ENCODE data around the gene DENND1A. TPM values are rescaled to one million over a fixed set of nuclear protein-coding genes. Genes with fewer than 3 reads are reported as not detected.
"Not testable (repeated sequence)": the region's sequence is repeated elsewhere in the genome, so short reads cannot be mapped to it uniquely, and the experiment has no call there.

The DENND1A gene
- polyA plus RNA-seq, 2 of the 4 experiments (the other 2 are of a cell fraction), result 15.1 to 21.9 TPM

DNA sequence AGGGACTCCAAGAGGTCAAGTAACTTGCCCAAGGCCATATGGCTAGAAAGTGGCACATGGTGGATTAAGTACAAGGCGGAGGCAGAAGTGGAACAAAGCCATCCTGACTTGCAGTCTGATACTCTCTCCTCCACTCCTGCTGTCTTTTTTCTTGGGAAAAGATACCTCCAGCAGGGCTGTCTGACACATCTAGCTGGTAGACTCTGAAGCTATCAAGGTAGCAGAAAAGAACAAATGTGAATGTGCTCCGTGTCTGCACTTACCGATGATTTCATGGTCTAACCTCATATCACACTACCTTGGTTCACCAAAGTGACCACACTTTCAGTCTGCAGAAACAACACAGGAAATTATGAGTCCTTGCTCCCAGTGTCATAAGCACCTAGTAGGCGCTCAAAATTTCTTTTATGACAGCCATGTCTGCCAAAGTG is 289.1 kb downstream of the DENND1A start (continued):
- TF ChIP-seq ZC3H11A (IDR thresholded peaks at IDR 0.05), result no peak
- TF ChIP-seq RAD21 (conservative IDR thresholded peaks at IDR 0.05 in 1 of 2, IDR thresholded peaks at IDR 0.05 in 1 of 2), result no peak
- TF ChIP-seq HOXB13 (CRISPR knock-in tag; IDR thresholded peaks at IDR 0.05; ENCODE audit: low read depth), result no peak

- ATAC-seq, result no peak
- POLR2A ChIA-PET, result interaction anchor here (0.6 kb wide), 1 partner anchor 451 kb away, joined by 6 read pairs; no protein-coding TSS in a partner anchor
- H3K27ac ChIP-seq, result no peak overlapping the region
- H3K9me3 ChIP-seq, result no peaks in the 10 kb centered on the region
- peaks cover 4% of the 10 kb centered on the region; the same call in 1 of the 3 replicates for H3K4me1 ChIP-seq
- no peak for FAIRE-seq
- CTCF ChIA-PET, result interaction anchor here (1.3 to 2.8 kb wide), 2 partner anchors 11 to 402 kb away, joined by 5 to 8 read pairs; no protein-coding TSS in a partner anchor
- DNase-seq (ENCODE audit: low read depth in 1 of 2, low spot score in 1 of 2), result no peak
- H3K4me2 ChIP-seq, result no peak overlapping the region
- TF ChIP-seq PHF8 (IDR thresholded peaks at IDR 0.05; ENCODE audit: borderline replicate concordance, low read depth), result no peak
- no peak for TF ChIP-seq MAZ (IDR thresholded peaks at IDR 0.05; ENCODE audit: borderline replicate concordance, low read depth, low read length)
- no peak for TF ChIP-seq BCL3 (IDR thresholded peaks at IDR 0.05)
- TF ChIP-seq HOXA7 (CRISPR knock-in tag; IDR thresholded peaks at IDR 0.05), result no peak
- TF ChIP-seq CHD4 (IDR thresholded peaks at IDR 0.05; ENCODE audit: borderline replicate concordance), result no peak
- TF ChIP-seq ESRRA (IDR thresholded peaks at IDR 0.05; ENCODE audit: borderline replicate concordance, low read length), result no peak
- no peak for TF ChIP-seq CEBPB (IDR thresholded peaks at IDR 0.05)
- WGBS (ENCODE audit: missing lambda C conversion rate), result 94% methylated on average over 1 of the region's 1 CpG
- H3K4me3 ChIP-seq, result no peak overlapping the region
Observed at GRCh38 chr9:123639743-123640142, 290.2 kb downstream of the DENND1A start.

- FAIRE-seq, result no peak
- no peak for ATAC-seq
- H3K4me2 ChIP-seq, result no peak overlapping the region
- WGBS (ENCODE audit: missing lambda C conversion rate), result 83% methylated on average over 10 of the region's 10 CpGs
- peaks cover 1% of the 10 kb centered on the region; the same call in 1 of the 3 replicates for H3K4me1 ChIP-seq
- DNase-seq (ENCODE audit: low read depth in 1 of 2, low spot score in 1 of 2), result no peak
- no peaks in the 10 kb centered on the region for H3K9me3 ChIP-seq
- ChIA-PET CTCF (interaction anchor here (0.7 to 2.8 kb wide), 2 partner anchors 9 to 12 kb away, joined by 3 to 8 read pairs; no protein-coding TSS in a partner anchor), POLR2A (interaction anchor here (0.6 kb wide), 1 partner anchor 449 kb away, joined by 5 read pairs; no protein-coding TSS in a partner anchor)
- no peak overlapping the region for H3K27ac ChIP-seq
- H3K4me3 ChIP-seq, result no peak overlapping the region
- TF ChIP-seq CBX2 (IDR thresholded peaks at IDR 0.05; ENCODE audit: borderline replicate concordance, low read depth) (no peak), HDAC2 (IDR thresholded peaks at IDR 0.05) (no peak), FOXS1 (CRISPR knock-in tag; IDR thresholded peaks at IDR 0.05) (no peak), SREBF2 (IDR thresholded peaks at IDR 0.05) (no peak)
Observed at GRCh38 chr9:123637945-123638634, 291.8 kb downstream of the DENND1A start.

DNA sequence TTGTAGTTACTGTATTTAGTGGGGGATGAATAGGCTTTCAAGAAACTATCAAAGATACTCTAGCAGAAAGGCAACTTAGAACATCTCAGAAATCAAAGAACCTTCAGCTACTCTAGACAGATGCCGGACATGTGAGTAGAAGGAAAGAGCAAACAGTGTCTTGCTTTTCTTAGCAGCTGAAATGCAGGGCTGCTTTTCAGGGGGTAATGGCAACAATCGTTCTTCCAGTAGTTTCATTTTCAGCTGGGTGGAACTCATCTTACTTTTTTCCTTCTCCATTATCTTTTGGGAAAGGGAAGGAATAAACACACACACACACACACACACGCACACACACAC is 292.4 kb downstream of the DENND1A start:
- FAIRE-seq (no peak), DNase-seq (ENCODE audit: low read depth in 1 of 2, low spot score in 1 of 2) (no peak), ATAC-seq (no peak)
- no peaks in the 10 kb centered on the region for H3K4me1 ChIP-seq
- H3K4me2 ChIP-seq, result no peak overlapping the region
- no peaks in the 10 kb centered on the region for H3K9me3 ChIP-seq
- no peak overlapping the region for H3K4me3 ChIP-seq
- ChIA-PET POLR2A (interaction anchor here (0.6 kb wide), 1 partner anchor 450 kb away, joined by 5 read pairs; no protein-coding TSS in a partner anchor), CTCF (interaction anchor here (0.7 to 2.8 kb wide), 2 partner anchors 9 to 12 kb away, joined by 3 to 8 read pairs; no protein-coding TSS in a partner anchor)
- 60% methylated on average over 3 of the region's 3 CpGs for WGBS (ENCODE audit: missing lambda C conversion rate)
- TF ChIP-seq KDM5A (IDR thresholded peaks at IDR 0.05) (no peak), ZNF302 (CRISPR knock-in tag; IDR thresholded peaks at IDR 0.05) (no peak), SMC3 (IDR thresholded peaks at IDR 0.05) (no peak), REST (IDR thresholded peaks at IDR 0.05) (no peak), BHLHE40 (IDR thresholded peaks at IDR 0.05; ENCODE audit: low read depth, low read length) (no peak), CEBPB (IDR thresholded peaks at IDR 0.05) (no peak)
- no peak overlapping the region for H3K27ac ChIP-seq

DNA sequence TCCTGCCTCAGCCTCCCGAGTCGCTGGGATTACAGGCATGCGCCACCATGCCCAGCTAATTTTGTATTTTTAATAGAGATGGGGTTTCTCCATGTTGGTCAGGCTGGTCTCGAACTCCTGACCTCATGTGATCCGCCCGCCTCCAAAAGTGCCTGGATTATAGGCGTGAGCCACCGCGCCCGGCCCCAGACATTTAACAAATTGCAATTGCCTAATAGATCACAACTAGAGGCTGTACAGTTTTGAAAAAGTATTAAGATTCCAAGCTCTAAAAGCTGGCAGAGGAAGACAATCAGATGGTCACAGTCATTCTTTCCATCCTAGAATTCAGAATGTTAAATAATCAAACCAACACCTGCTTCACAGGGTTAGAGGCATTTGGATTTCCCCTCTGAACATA is 293.1 kb downstream of the DENND1A start:
- H3K4me1 ChIP-seq; FAIRE-seq; DNase-seq (ENCODE audit: low read depth in 1 of 2, low spot score in 1 of 2); H3K9me3 ChIP-seq; H3K4me3 ChIP-seq; H3K4me2 ChIP-seq; POLR2A ChIA-PET; ATAC-seq; H3K27ac ChIP-seq: not testable (repeated sequence)
- CTCF ChIA-PET, result interaction anchor here (0.7 to 1.5 kb wide), 5 partner anchors 10 to 404 kb away, joined by 3 to 4 read pairs (median 4); no protein-coding TSS in a partner anchor
- 96% methylated on average over 10 of the region's 10 CpGs for WGBS (ENCODE audit: missing lambda C conversion rate)
